Adipocyte (in vitro differentiated cells): Measurements from ENCODE around the gene KLHDC7B.

Experiments
- DNase-seq: peaks from one replicate; pipeline ENCODE4 v3.0.0-alpha.2; 2015; ENCODE audit warnings: low read depth
- H3K27me3 ChIP-seq: replicated peaks from 2 replicates; pipeline ENCODE4 v1.7.0; 2013; ENCODE audit warnings: mild to moderate bottlenecking, low read length, moderate library complexity; ENCODE audit not compliant: control insufficient read depth, insufficient read depth
- H3K36me3 ChIP-seq: 2 replicates; pipeline ENCODE4 v1.7.0; 2013; ENCODE audit warnings: low read length, mild to moderate bottlenecking, moderate library complexity; ENCODE audit not compliant: control insufficient read depth, insufficient read depth, severe bottlenecking
- H3K4me1 ChIP-seq: 2 replicates; pipeline ENCODE4 v1.7.0; 2013; ENCODE audit warnings: mild to moderate bottlenecking, low read length, moderate library complexity; ENCODE audit not compliant: control insufficient read depth, insufficient read depth
- H3K4me3 ChIP-seq: 2 replicates; pipeline ENCODE4 v1.7.0; 2013; ENCODE audit warnings: mild to moderate bottlenecking, low read length, moderate library complexity
- H3K9ac ChIP-seq: 2 replicates; pipeline ENCODE4 v1.7.0; 2013; ENCODE audit warnings: mild to moderate bottlenecking, low read length, moderate library complexity
- H3K9me3 ChIP-seq: 2 replicates; pipeline ENCODE4 v1.7.0; 2013; ENCODE audit warnings: mild to moderate bottlenecking, low read length, moderate library complexity; ENCODE audit not compliant: control insufficient read depth

Gene KLHDC7B

GRCh38 chr22:50505776-50506610 lies 39.7 kb upstream of the KLHDC7B start:
- peaks cover 15% of the 10 kb centered on the region for H3K4me1 ChIP-seq
- peak overlapping the region; percentile 94 for H3K4me3 ChIP-seq
- DNase-seq, result no peak
- no peaks in the 10 kb centered on the region for H3K9me3 ChIP-seq
- H3K9ac ChIP-seq, result peak overlapping the region; percentile 96
- H3K27me3 ChIP-seq, result no peaks in the 10 kb centered on the region
- peaks cover 22% of the 10 kb centered on the region for H3K36me3 ChIP-seq

- no peaks in the 10 kb centered on the region for H3K27me3 ChIP-seq
- peaks cover 15% of the 10 kb centered on the region for H3K4me1 ChIP-seq
- H3K9me3 ChIP-seq, result no peaks in the 10 kb centered on the region
- H3K4me3 ChIP-seq, result peak overlapping the region; percentile 94
- peak; percentile 15 for DNase-seq
- peaks cover 22% of the 10 kb centered on the region for H3K36me3 ChIP-seq
- peak overlapping the region; percentile 96 for H3K9ac ChIP-seq
Measured at GRCh38 chr22:50506611-50507420, 38.9 kb upstream of the KLHDC7B start.

GRCh38 chr22:50507421-50507990 lies 38.2 kb upstream of the KLHDC7B start, which contains the start of gene LMF2:
LMF2 (minus strand) TSS chr22:50507702; CDS start chr22:50507675, 27 bp downstream.
- no peak for DNase-seq
- H3K36me3 ChIP-seq, result peaks cover 23% of the 10 kb centered on the region

GRCh38 chr22:50507991-50508884 lies 37.5 kb upstream of the KLHDC7B start, which contains the start of gene NCAPH2:
NCAPH2 (plus strand) TSS chr22:50508224; CDS start chr22:50508338, 114 bp downstream.
- H3K36me3 ChIP-seq, result peaks cover 16% of the 10 kb centered on the region
- peaks cover 15% of the 10 kb centered on the region for H3K4me1 ChIP-seq
- peak within 1 kb of the TSS; percentile 96 for H3K9ac ChIP-seq
- peak; percentile 99 for DNase-seq
- H3K9me3 ChIP-seq, result no peaks in the 10 kb centered on the region
- no peaks in the 10 kb centered on the region for H3K27me3 ChIP-seq
- H3K4me3 ChIP-seq, result peak within 1 kb of the TSS; percentile 94

More at GRCh38 chr22:50507421-50507990, 38.2 kb upstream of the KLHDC7B start, which contains the start of gene LMF2:
- Histone ChIP-seq H3K9me3 (no peaks in the 10 kb centered on the region), H3K9ac (peak within 1 kb of the TSS; percentile 96), H3K27me3 (no peaks in the 10 kb centered on the region), H3K4me3 (peak within 1 kb of the TSS; percentile 94), H3K4me1 (peaks cover 15% of the 10 kb centered on the region)

GRCh38 chr22:50508897-50509296 lies 36.8 kb upstream of the KLHDC7B start:
- DNase-seq, result no peak
- Histone ChIP-seq H3K4me3 (peak overlapping the region; percentile 94), H3K9me3 (no peaks in the 10 kb centered on the region), H3K36me3 (peaks cover 15% of the 10 kb centered on the region), H3K4me1 (peaks cover 15% of the 10 kb centered on the region), H3K9ac (peak overlapping the region; percentile 87), H3K27me3 (no peaks in the 10 kb centered on the region)

GRCh38 chr22:50513175-50513574 lies 32.5 kb upstream of the KLHDC7B start:
- Histone ChIP-seq H3K9ac (no peak overlapping the region), H3K9me3 (no peaks in the 10 kb centered on the region), H3K27me3 (no peaks in the 10 kb centered on the region), H3K4me3 (no peak overlapping the region), H3K36me3 (peaks cover 10% of the 10 kb centered on the region), H3K4me1 (peaks cover 10% of the 10 kb centered on the region)
- DNase-seq, result no peak

GRCh38 chr22:50516068-50516467 lies 29.6 kb upstream of the KLHDC7B start:
- Histone ChIP-seq H3K4me3 (no peak overlapping the region), H3K9ac (no peak overlapping the region), H3K9me3 (no peaks in the 10 kb centered on the region), H3K27me3 (no peaks in the 10 kb centered on the region), H3K36me3 (peaks cover 26% of the 10 kb centered on the region), H3K4me1 (no peaks in the 10 kb centered on the region)
- no peak for DNase-seq

- H3K4me1 ChIP-seq, result no peaks in the 10 kb centered on the region
- no peak overlapping the region for H3K9ac ChIP-seq
- no peak for DNase-seq
- H3K4me3 ChIP-seq, result no peak overlapping the region
- H3K9me3 ChIP-seq, result no peaks in the 10 kb centered on the region
- no peaks in the 10 kb centered on the region for H3K27me3 ChIP-seq
- peaks cover 31% of the 10 kb centered on the region for H3K36me3 ChIP-seq
Measured at GRCh38 chr22:50516891-50517290, 28.8 kb upstream of the KLHDC7B start.

- Histone ChIP-seq H3K36me3 (peaks cover 35% of the 10 kb centered on the region), H3K27me3 (no peaks in the 10 kb centered on the region), H3K4me3 (no peak overlapping the region), H3K9me3 (no peaks in the 10 kb centered on the region), H3K4me1 (no peaks in the 10 kb centered on the region), H3K9ac (no peak overlapping the region)
- no peak for DNase-seq
Measured at GRCh38 chr22:50517495-50518260, 28.0 kb upstream of the KLHDC7B start.

GRCh38 chr22:50518606-50519005 lies 27.1 kb upstream of the KLHDC7B start:
- Histone ChIP-seq H3K9me3 (no peaks in the 10 kb centered on the region), H3K27me3 (no peaks in the 10 kb centered on the region), H3K4me3 (no peak overlapping the region), H3K36me3 (peaks cover 44% of the 10 kb centered on the region), H3K9ac (no peak overlapping the region), H3K4me1 (no peaks in the 10 kb centered on the region)
- no peak for DNase-seq
